Hepatocyte (in vitro differentiated cells): ENCODE data around the gene OR2B6. TPM values are rescaled to one million over a fixed set of nuclear protein-coding genes. Genes with fewer than 3 reads are reported as not detected.

Experiments used
- DNase-seq: peaks from one replicate; pipeline ENCODE4 v3.0.0-alpha.2; 2016; ENCODE audit warnings: low spot score
- H2AFZ ChIP-seq: fragments of 200-600 bp; sonication (generic); 2 replicates; pipeline ENCODE4 v1.6.0; 2016; ENCODE audit warnings: antibody characterized with exemption, mild to moderate bottlenecking
- H3K27ac ChIP-seq: fragments of 200-600 bp; sonication (generic); 2 replicates; pipeline ENCODE4 v1.5.1; 2016; ENCODE audit warnings: mild to moderate bottlenecking
- H3K27me3 ChIP-seq: fragments of 200-600 bp; sonication (generic); 2 replicates; pipeline ENCODE4 v1.6.1; 2016
- H3K36me3 ChIP-seq: fragments of 200-600 bp; sonication (generic); replicated peaks from 2 replicates; pipeline ENCODE4 v1.5.1; 2016; ENCODE audit warnings: low read depth; ENCODE audit not compliant: insufficient read depth
- H3K4me1 ChIP-seq: fragments of 200-600 bp; sonication (generic); 2 replicates; pipeline ENCODE4 v1.5.1; 2016; ENCODE audit warnings: mild to moderate bottlenecking, moderate library complexity; ENCODE audit not compliant: insufficient read depth
- H3K4me2 ChIP-seq: fragments of 200-600 bp; sonication (generic); 2 replicates; pipeline ENCODE4 v1.6.0; 2016
- H3K4me3 ChIP-seq: fragments of 200-600 bp; sonication (generic); 2 replicates; pipeline ENCODE4 v1.5.1; 2016; ENCODE audit warnings: mild to moderate bottlenecking
- H3K79me2 ChIP-seq: fragments of 200-600 bp; sonication (generic); 2 replicates; pipeline ENCODE4 v1.6.0; 2017; ENCODE audit warnings: mild to moderate bottlenecking
- H3K9me2 ChIP-seq: fragments of 200-600 bp; sonication (generic); replicated peaks from 2 replicates; pipeline ENCODE4 v1.6.0; 2017; ENCODE audit warnings: mild to moderate bottlenecking; ENCODE audit not compliant: insufficient read depth
- H3K9me3 ChIP-seq: fragments of 200-600 bp; sonication (generic); 2 replicates; pipeline ENCODE4 v1.5.1; 2016; ENCODE audit warnings: low read depth, mild to moderate bottlenecking
- H4K20me1 ChIP-seq: fragments of 200-600 bp; sonication (generic); 2 replicates; pipeline ENCODE4 v1.6.0; 2016; ENCODE audit warnings: mild to moderate bottlenecking; ENCODE audit not compliant: insufficient read depth, poor library complexity, severe bottlenecking
- EZH2 ChIP-seq: fragments of 200-600 bp; sonication (generic); IDR thresholded peaks from 2 replicates; pipeline ENCODE4 v1.6.1; 2016; ENCODE audit warnings: antibody characterized with exemption, mild to moderate bottlenecking, borderline replicate concordance
- EZH2phosphoT487 ChIP-seq: fragments of 200-600 bp; sonication (generic); IDR thresholded peaks from one replicate; pipeline ENCODE4 v1.6.1; 2018; ENCODE audit warnings: antibody characterized with exemption, mild to moderate bottlenecking, low read depth, moderate library complexity; ENCODE audit not compliant: unreplicated experiment, severe bottlenecking
- WGBS: methylation state at CpG from one replicate; pipeline ENCODE4 v1.1.6; 2016; ENCODE audit warnings: low lambda C conversion rate; ENCODE audit errors: missing lambda C conversion rate; 5-methylcytosine and 5-hydroxymethylcytosine counted together
- polyA plus RNA-seq: library from polyadenylated mRNA; unstranded; fragments of >200 nt; fragmentation: Nextera tagmentation; extraction: Ambion mirVana; gene quantifications from 2 replicates; pipeline ENCODE4 v1.2.1, GENCODE V29; 2016
- total RNA-seq: library from RNA; depleted of rRNA; stranded (reverse); fragments of >200 nt; gene quantifications from 2 replicates; pipeline ENCODE4 v1.2.3, GENCODE V29; 2014
- TF ChIP-seq, protein P1 (sequence below): fragments of 200-600 bp; sonication (generic); IDR thresholded peaks from 2 replicates; pipeline ENCODE4 v1.5.1; 2016; ENCODE audit warnings: antibody characterized with exemption, mild to moderate bottlenecking; ENCODE audit not compliant: poor library complexity

The OR2B6 gene
- total and polyA plus RNA-seq, 2 experiments from 2014 or later = not detected

DNA sequence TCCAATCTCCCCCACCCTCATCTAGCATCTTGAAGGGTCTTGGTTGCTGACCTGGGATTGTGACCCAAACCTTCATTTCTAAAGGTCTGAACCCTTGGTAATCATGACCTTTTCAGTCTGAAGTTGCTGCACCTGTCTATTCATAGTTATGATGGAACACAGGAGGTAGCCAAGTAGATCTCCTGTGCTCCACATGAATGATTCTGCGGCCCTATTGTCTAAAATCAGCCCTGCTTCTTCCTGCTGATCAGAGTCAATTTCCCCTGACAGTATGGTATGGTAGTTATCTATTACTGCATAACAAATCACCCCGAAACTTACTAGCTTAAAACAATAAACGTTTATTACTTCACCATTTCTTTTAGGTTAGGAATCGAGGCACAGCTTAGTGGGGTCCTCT lies 9.0 kb downstream of the OR2B6 start:
- Histone ChIP-seq H3K27me3 (no peaks in the 10 kb centered on the region), H2AFZ (no peak overlapping the region), H3K27ac (no peak overlapping the region), H3K4me1 (no peaks in the 10 kb centered on the region), H3K36me3 (no peaks in the 10 kb centered on the region), H3K4me2 (no peak overlapping the region), H3K9me3 (no peaks in the 10 kb centered on the region), H3K9me2 (no peaks in the 10 kb centered on the region), H3K4me3 (no peak overlapping the region), H4K20me1 (no peaks in the 10 kb centered on the region), H3K79me2 (no peaks in the 10 kb centered on the region)
- no peak for TF ChIP-seq EZH2phosphoT487
- TF ChIP-seq, protein P1, sequence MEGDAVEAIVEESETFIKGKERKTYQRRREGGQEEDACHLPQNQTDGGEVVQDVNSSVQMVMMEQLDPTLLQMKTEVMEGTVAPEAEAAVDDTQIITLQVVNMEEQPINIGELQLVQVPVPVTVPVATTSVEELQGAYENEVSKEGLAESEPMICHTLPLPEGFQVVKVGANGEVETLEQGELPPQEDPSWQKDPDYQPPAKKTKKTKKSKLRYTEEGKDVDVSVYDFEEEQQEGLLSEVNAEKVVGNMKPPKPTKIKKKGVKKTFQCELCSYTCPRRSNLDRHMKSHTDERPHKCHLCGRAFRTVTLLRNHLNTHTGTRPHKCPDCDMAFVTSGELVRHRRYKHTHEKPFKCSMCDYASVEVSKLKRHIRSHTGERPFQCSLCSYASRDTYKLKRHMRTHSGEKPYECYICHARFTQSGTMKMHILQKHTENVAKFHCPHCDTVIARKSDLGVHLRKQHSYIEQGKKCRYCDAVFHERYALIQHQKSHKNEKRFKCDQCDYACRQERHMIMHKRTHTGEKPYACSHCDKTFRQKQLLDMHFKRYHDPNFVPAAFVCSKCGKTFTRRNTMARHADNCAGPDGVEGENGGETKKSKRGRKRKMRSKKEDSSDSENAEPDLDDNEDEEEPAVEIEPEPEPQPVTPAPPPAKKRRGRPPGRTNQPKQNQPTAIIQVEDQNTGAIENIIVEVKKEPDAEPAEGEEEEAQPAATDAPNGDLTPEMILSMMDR = no peak
- TF ChIP-seq EZH2 = no peak
- no peak for DNase-seq
- WGBS = 95% methylated on average over 4 of the region's 4 CpGs

DNA sequence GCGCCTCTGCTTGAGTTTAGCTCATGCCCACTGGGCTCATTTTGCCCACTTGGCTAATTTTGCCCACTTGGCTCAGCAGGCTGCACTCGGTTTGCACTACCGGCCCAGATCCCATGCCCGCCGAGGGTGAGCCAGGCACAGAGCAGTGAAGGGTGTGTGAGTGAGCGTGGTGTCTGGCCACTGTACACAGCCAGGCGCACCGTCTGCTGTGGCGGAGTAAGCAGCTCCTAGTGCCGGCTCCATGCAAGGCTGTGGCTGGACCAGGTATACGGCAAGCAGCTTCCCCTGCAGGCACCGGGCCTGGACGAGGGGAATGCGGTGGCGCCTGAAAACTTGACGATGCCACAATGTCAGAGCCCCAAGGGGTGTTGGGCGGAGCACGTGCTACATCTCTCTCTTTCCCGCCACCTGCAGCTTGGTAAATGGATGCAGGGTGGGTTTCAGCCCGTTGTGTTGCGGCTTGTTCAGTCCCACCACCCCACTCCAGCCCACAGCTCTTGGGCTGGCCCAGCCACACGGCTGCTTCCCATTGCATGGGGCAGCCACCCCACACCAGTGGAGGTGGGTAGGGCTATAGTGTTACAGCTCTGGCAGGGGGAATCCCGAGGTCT lies 9.9 kb downstream of the OR2B6 start:
- 97% methylated on average over 23 of the region's 23 CpGs for WGBS
- Histone ChIP-seq H3K9me2 (no peaks in the 10 kb centered on the region), H2AFZ (no peak overlapping the region), H3K27me3 (no peaks in the 10 kb centered on the region), H3K27ac (no peak overlapping the region), H3K4me2 (no peak overlapping the region), H3K4me1 (no peaks in the 10 kb centered on the region), H3K36me3 (no peaks in the 10 kb centered on the region), H3K9me3 (no peaks in the 10 kb centered on the region), H3K79me2 (no peaks in the 10 kb centered on the region), H4K20me1 (no peaks in the 10 kb centered on the region), H3K4me3 (no peak overlapping the region)
- TF ChIP-seq EZH2 (no peak), EZH2phosphoT487 (no peak)
- TF ChIP-seq, protein P1 = no peak
- no peak for DNase-seq

DNA sequence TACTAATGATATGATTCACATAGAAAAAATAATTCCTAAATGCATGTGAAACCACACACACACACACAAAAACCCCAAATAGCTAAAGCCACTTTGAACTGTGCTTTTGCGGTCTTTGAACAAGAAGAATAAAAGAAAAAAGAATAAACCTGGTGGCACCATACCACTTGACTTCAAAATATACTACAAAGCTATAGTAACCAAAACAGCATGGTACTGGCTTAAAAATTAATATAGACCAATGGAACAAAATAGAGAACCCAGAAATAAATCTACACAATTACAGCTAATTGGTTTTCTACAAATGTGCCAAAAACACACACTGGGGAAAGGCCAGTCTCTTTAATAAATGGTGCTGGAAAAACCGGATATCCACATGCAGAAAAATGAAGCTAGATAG lies 13.4 kb downstream of the OR2B6 start:
- Histone ChIP-seq H3K4me1 (no peaks in the 10 kb centered on the region), H3K9me2 (no peaks in the 10 kb centered on the region), H3K27ac (no peak overlapping the region), H3K4me2 (no peak overlapping the region), H4K20me1 (no peaks in the 10 kb centered on the region), H3K79me2 (no peaks in the 10 kb centered on the region), H3K9me3 (no peaks in the 10 kb centered on the region), H2AFZ (no peak overlapping the region), H3K27me3 (peaks cover 5% of the 10 kb centered on the region), H3K36me3 (no peaks in the 10 kb centered on the region), H3K4me3 (no peak overlapping the region)
- 94% methylated on average over 2 of the region's 2 CpGs for WGBS
- TF ChIP-seq EZH2 = no peak
- TF ChIP-seq, protein P1 = no peak
- no peak for TF ChIP-seq EZH2phosphoT487
- no peak for DNase-seq

GRCh38 chr6:27972750-27973149 lies 15.7 kb downstream of the OR2B6 start:
- WGBS = 87% methylated on average over 4 of the region's 4 CpGs

More at GRCh38 chr6:27972750-27973149, 15.7 kb downstream of the OR2B6 start:
- Histone ChIP-seq H3K4me1 (no peaks in the 10 kb centered on the region), H3K36me3 (no peaks in the 10 kb centered on the region), H3K9me2 (no peaks in the 10 kb centered on the region), H3K9me3 (no peaks in the 10 kb centered on the region), H3K27me3 (peaks cover 16% of the 10 kb centered on the region), H2AFZ (no peak overlapping the region), H3K4me3 (no peak overlapping the region), H3K27ac (no peak overlapping the region), H3K79me2 (no peaks in the 10 kb centered on the region), H4K20me1 (no peaks in the 10 kb centered on the region), H3K4me2 (no peak overlapping the region)
- DNase-seq = no peak
- TF ChIP-seq, protein P1 = no peak
- TF ChIP-seq EZH2phosphoT487 = no peak
- TF ChIP-seq EZH2 = no peak
